ENCODE measurements around the gene SYNC. TPM values are rescaled to one million over a fixed set of nuclear protein-coding genes. Genes with fewer than 3 reads are reported as not detected.

Gene SYNC
- total and polyA plus RNA-seq, 10 of the 15 experiments (the other 5 are each of a cell fraction or from before 2014, with no cell fraction given) = 0.04 to 0.12 (median 0.05) TPM; not detected in 7

- Histone ChIP-seq H3K9ac (ENCODE audit: control insufficient read depth, insufficient read depth, low read length) (no peak overlapping the region), H3K4me1 (ENCODE audit: control insufficient read depth, insufficient read depth, low read length) (peaks cover 8% of the 10 kb centered on the region), H4K20me1 (ENCODE audit: control insufficient read depth, insufficient read depth) (no peaks in the 10 kb centered on the region), H3K4me3 (no peak overlapping the region), H3K79me2 (ENCODE audit: control insufficient read depth, insufficient read depth, low read length) (no peaks in the 10 kb centered on the region), H3K27ac (ENCODE audit: control insufficient read depth, insufficient read depth) (no peak overlapping the region), H2AFZ (ENCODE audit: control insufficient read depth, low read depth, low read length) (no peak overlapping the region), H3K4me2 (ENCODE audit: control insufficient read depth, insufficient read depth) (no peak overlapping the region), H3K36me3 (ENCODE audit: control insufficient read depth in 2 of 2, insufficient read depth in 2 of 2, low read length in 1 of 2) (no peaks in the 10 kb centered on the region), H3K27me3 (replicated peaks in 1 of 2; ENCODE audit: control insufficient read depth in 2 of 2, insufficient read depth in 2 of 2, low read length in 1 of 2) (peaks cover 0 to 1% of the 10 kb centered on the region in 2 experiments; a peak in 1 of 4 replicates), H3K9me3 (replicated peaks; ENCODE audit: control insufficient read depth, insufficient read depth, low read length) (no peaks in the 10 kb centered on the region)
- ChIA-PET RAD21 (ENCODE audit: unreplicated experiment) (no interaction called here), POLR2A (interaction anchor here (0.6 to 0.9 kb wide), 2 partner anchors 20 to 66 kb away, joined by 3 read pairs; no protein-coding TSS in a partner anchor), SMC1A (ENCODE audit: uncharacterized antibody, unreplicated experiment) (no interaction called here), CTCF (interaction anchor here (0.7 to 1.8 kb wide), 3 partner anchors 13 to 48 kb away, joined by 3 to 4 read pairs (median 4); no protein-coding TSS in a partner anchor)
- DNase-seq (ENCODE audit: low read depth, low spot score) (no peak), ATAC-seq (no peak), FAIRE-seq (no peak)
- no TSS peak for BruUV-seq (replicated peaks)
- intact Hi-C loops (cut with micrococcal nuclease; ENCODE audit: unreplicated experiment) (no loop called here), in situ Hi-C loops (cut with MboI) (no loop called here)
- TF ChIP-seq BHLHE40 (IDR thresholded peaks at IDR 0.05; ENCODE audit: borderline replicate concordance in 1 of 2, low read depth in 2 of 2, low read length in 1 of 2) (no peak), RELA (IDR thresholded peaks at IDR 0.05; ENCODE audit: borderline replicate concordance, partially characterized antibody) (no peak), ATF3 (IDR thresholded peaks at IDR 0.05; ENCODE audit: borderline replicate concordance, extremely low read depth, low read depth, low read length) (no peak), BCLAF1 (IDR thresholded peaks at IDR 0.05) (no peak), JUND (IDR thresholded peaks at IDR 0.05; ENCODE audit: low read depth, low read length) (no peak), TAF1 (IDR thresholded peaks at IDR 0.05; ENCODE audit: borderline replicate concordance, low read depth, low read length) (no peak), PAX8 (IDR thresholded peaks at IDR 0.05) (no peak), PRDM15 (CRISPR knock-in tag; IDR thresholded peaks at IDR 0.05) (no peak), PKNOX1 (IDR thresholded peaks at IDR 0.05) (no peak), MXI1 (IDR thresholded peaks at IDR 0.05; ENCODE audit: low read depth, low read length) (no peak), E2F4 (IDR thresholded peaks at IDR 0.05; ENCODE audit: low read depth, low read length) (no peak), POLR2AphosphoS2 (IDR thresholded peaks at IDR 0.05; ENCODE audit: low read depth, low read length) (no peak), IRF3 (IDR thresholded peaks at IDR 0.05) (no peak)
- WGBS (ENCODE audit: insufficient coverage, insufficient replicate concordance, low lambda C conversion rate, missing lambda C conversion rate) = 55% methylated on average over 3 of the region's 3 CpGs
Observed at GRCh38 chr1:32725615-32725982, 23.0 kb upstream of the SYNC start.

All from GM12878 (cell line).